Suprapubic skin (tissue), 4 donors: ENCODE results near the gene FAM209B. TPM values are rescaled to one million over a fixed set of nuclear protein-coding genes. Genes with fewer than 3 reads are reported as not detected.

Source experiments
- DNase-seq, 2 donors: peaks; one replicate each; pipeline ENCODE4 v3.0.0-alpha.2; 2019; ENCODE audit warnings: low spot score in 2 of 2
- H3K27ac ChIP-seq: fragments of 200-600 bp; sonication (generic); one replicate; pipeline ENCODE4 v1.5.1; 2019
- H3K27me3 ChIP-seq: fragments of 200-600 bp; sonication (generic); one replicate; pipeline ENCODE4 v1.5.1; 2019
- H3K36me3 ChIP-seq: fragments of 200-600 bp; sonication (generic); one replicate; pipeline ENCODE4 v1.5.1; 2019
- H3K4me1 ChIP-seq: fragments of 200-600 bp; sonication (generic); one replicate; pipeline ENCODE4 v1.5.1; 2019
- H3K4me3 ChIP-seq: fragments of 200-600 bp; sonication (generic); one replicate; pipeline ENCODE4 v1.5.1; 2019; ENCODE audit warnings: mild to moderate bottlenecking
- H3K9me3 ChIP-seq: fragments of 200-600 bp; sonication (generic); one replicate; pipeline ENCODE4 v1.5.1; 2019
- EP300 ChIP-seq: sonication (generic); formaldehyde crosslinking; IDR thresholded peaks from one replicate; pipeline ENCODE4 v1.6.1; 2017; ENCODE audit warnings: antibody characterized with exemption
- POLR2A ChIP-seq, 2 donors: fragments of 450-650 bp; IDR thresholded peaks; one replicate each; pipeline ENCODE4 v1.6.1; 2017; ENCODE audit warnings: antibody characterized with exemption in 2 of 2, mild to moderate bottlenecking in 2 of 2, moderate library complexity in 2 of 2
- POLR2AphosphoS5 ChIP-seq, 3 donors: sonication (generic); formaldehyde crosslinking; IDR thresholded peaks; one replicate each; pipeline ENCODE4 v1.6.1; 2017; ENCODE audit warnings: antibody characterized with exemption in 3 of 3
- WGBS: methylation state at CpG from one replicate; pipeline ENCODE4 v1.1.5; 2018; 5-methylcytosine and 5-hydroxymethylcytosine counted together
- total RNA-seq, 4 donors: library from RNA; depleted of rRNA; stranded (reverse); fragments of >200 nt; gene quantifications; one replicate each; pipeline ENCODE4 v1.1.0, GENCODE V29; 2016
- TF ChIP-seq, protein P1 (sequence below), 2 donors: fragments of 200-600 bp in 1 of 2; fragments of 450-650 bp in 1 of 2; sonication (generic) in 1 of 2; IDR thresholded peaks; one replicate each; pipeline ENCODE4 v1.5.1; 2016 to 2019; ENCODE audit warnings: antibody characterized with exemption in 2 of 2, mild to moderate bottlenecking in 1 of 2, moderate library complexity in 1 of 2

Gene FAM209B
- total RNA-seq, 4 donors from 2014 or later = 2.5 TPM; not detected in 3

DNA sequence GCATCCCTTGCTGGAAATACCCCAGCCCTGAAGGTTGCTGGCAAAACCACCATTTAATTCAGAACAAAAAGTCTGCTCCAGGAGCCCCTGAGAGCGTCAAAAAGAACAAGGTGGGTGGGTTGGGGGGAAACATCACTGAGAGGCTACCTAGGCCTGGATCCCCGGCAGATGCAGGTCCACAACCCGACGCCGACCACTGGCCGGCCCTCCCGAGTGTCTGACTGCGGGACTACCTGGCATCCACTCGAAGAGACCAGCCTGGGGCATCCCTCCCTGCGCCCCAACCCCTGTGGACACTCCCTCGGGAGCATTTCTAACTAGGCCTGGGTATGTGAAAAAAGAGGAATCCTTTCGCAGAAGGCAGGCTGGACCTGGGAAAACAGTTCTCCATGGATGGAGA, 47.2 kb downstream of the FAM209B start:
- WGBS = 92% methylated on average over 12 of the region's 12 CpGs
- no peak overlapping the region for H3K27ac ChIP-seq
- no peak for TF ChIP-seq POLR2AphosphoS5 (IDR thresholded peaks at IDR 0.05)
- TF ChIP-seq, protein P1, sequence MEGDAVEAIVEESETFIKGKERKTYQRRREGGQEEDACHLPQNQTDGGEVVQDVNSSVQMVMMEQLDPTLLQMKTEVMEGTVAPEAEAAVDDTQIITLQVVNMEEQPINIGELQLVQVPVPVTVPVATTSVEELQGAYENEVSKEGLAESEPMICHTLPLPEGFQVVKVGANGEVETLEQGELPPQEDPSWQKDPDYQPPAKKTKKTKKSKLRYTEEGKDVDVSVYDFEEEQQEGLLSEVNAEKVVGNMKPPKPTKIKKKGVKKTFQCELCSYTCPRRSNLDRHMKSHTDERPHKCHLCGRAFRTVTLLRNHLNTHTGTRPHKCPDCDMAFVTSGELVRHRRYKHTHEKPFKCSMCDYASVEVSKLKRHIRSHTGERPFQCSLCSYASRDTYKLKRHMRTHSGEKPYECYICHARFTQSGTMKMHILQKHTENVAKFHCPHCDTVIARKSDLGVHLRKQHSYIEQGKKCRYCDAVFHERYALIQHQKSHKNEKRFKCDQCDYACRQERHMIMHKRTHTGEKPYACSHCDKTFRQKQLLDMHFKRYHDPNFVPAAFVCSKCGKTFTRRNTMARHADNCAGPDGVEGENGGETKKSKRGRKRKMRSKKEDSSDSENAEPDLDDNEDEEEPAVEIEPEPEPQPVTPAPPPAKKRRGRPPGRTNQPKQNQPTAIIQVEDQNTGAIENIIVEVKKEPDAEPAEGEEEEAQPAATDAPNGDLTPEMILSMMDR (IDR thresholded peaks at IDR 0.05) = no peak
- no peak for TF ChIP-seq POLR2A (IDR thresholded peaks at IDR 0.05)
- TF ChIP-seq EP300 = no peak

DNA sequence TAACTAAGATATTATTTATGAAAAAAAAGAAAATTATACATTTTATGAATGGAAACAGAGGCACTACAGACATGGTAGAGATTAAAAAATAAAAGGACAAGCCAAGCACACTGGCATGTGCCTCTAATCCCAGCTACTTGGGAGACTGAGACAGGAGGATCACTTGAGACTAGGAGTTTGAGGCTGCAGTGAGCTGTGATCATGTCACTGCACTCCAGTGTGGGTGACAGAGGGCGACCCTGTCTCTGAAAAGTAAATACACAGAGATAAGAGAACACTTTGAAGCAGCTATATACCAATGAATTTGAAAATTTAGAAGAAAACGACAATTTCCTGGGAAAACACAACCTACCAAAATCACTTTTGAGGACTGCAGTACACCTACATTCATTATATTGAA, 48.7 kb downstream of the FAM209B start:
- Histone ChIP-seq H3K27ac (no peak overlapping the region), H3K4me1 (no peaks in the 10 kb centered on the region), H3K9me3 (no peaks in the 10 kb centered on the region), H3K27me3 (no peaks in the 10 kb centered on the region), H3K36me3 (no peaks in the 10 kb centered on the region), H3K4me3 (no peak overlapping the region)
- TF ChIP-seq POLR2A (IDR thresholded peaks at IDR 0.05) = no peak
- TF ChIP-seq, protein P1 (IDR thresholded peaks at IDR 0.05) = no peak
- TF ChIP-seq POLR2AphosphoS5 (IDR thresholded peaks at IDR 0.05) = no peak
- no peak for TF ChIP-seq EP300
- no peak for DNase-seq
- 70% methylated on average over 2 of the region's 2 CpGs for WGBS

More for the DNA sequence above, 47.2 kb downstream of the FAM209B start:
- Histone ChIP-seq H3K27me3 (no peaks in the 10 kb centered on the region), H3K4me3 (no peak overlapping the region), H3K9me3 (no peaks in the 10 kb centered on the region), H3K36me3 (no peaks in the 10 kb centered on the region), H3K4me1 (peaks cover 4% of the 10 kb centered on the region)
- DNase-seq = no peak

DNA sequence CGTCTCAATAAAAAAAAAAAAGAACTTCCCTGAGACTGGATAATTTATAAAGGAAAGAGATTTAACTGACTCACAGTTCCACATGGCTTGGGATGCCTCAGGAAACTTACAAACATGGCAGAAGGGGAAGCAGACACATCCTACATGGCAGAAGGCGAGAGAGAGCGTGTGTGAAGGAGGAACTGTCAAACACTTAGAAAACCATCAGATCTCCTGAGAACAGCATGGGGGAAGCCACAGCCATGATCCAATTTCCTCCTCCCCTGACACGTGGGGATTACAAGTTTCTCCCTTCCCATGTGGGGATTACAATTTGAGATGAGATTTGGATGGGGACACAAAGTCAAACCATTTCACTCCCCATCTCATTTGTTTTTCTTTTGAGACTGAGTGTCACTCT, 49.5 kb downstream of the FAM209B start:
- no peak for DNase-seq
- Histone ChIP-seq H3K27ac (no peak overlapping the region), H3K9me3 (no peaks in the 10 kb centered on the region), H3K27me3 (no peaks in the 10 kb centered on the region), H3K4me3 (no peak overlapping the region), H3K4me1 (peaks cover 5% of the 10 kb centered on the region), H3K36me3 (no peaks in the 10 kb centered on the region)
- 53% methylated on average over 4 of the region's 4 CpGs for WGBS
- TF ChIP-seq POLR2A (IDR thresholded peaks at IDR 0.05) (no peak), POLR2AphosphoS5 (IDR thresholded peaks at IDR 0.05) (no peak), EP300 (no peak)
- TF ChIP-seq, protein P1 (IDR thresholded peaks at IDR 0.05) = no peak

DNA sequence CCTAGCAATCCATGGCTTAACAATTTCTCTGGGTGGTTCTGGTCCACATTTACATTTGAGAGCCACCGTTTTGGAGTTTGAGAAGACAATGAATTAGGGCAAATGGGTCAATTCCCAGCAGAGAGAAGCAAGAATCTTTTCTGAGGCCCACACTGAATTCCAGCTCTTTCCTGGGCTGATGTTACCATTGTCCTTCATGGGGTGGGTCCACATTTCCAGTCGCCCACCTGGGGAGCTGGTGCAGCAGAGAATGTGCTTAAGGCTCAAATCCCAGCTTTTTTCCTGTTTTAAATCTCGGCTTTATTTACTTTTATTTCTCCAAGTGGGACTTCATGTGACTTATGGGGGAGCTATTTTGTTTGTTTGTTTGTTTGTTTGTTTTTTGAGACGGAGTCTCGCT, 51.9 kb downstream of the FAM209B start:
- H3K4me1 ChIP-seq = peaks cover 11% of the 10 kb centered on the region
- TF ChIP-seq EP300 (no peak), POLR2A (IDR thresholded peaks at IDR 0.05) (no peak), POLR2AphosphoS5 (IDR thresholded peaks at IDR 0.05) (no peak)
- TF ChIP-seq, protein P1 (IDR thresholded peaks at IDR 0.05) = no peak
- H3K27ac ChIP-seq = no peak overlapping the region
- no peaks in the 10 kb centered on the region for H3K36me3 ChIP-seq
- no peak for DNase-seq
- WGBS = 86% methylated on average over 5 of the region's 5 CpGs
- no peak overlapping the region for H3K4me3 ChIP-seq
- H3K9me3 ChIP-seq = no peaks in the 10 kb centered on the region
- no peaks in the 10 kb centered on the region for H3K27me3 ChIP-seq

Other genes starting within 250 kb of the FAM209B start
- 10 to 100 TPM; 44.0 to 75.3 (median 58.4) TPM for gene FAM210B, start 174.3 kb upstream of the FAM209B start, total RNA-seq
- gene AURKA, start 141.0 kb upstream of the FAM209B start, total RNA-seq = 1 to 10 TPM; 2.1 to 5.7 (median 2.5) TPM
- 10 to 100 TPM; 28.6 to 38.3 (median 31.2) TPM for gene CSTF1, start 140.6 kb upstream of the FAM209B start, total RNA-seq
- gene CASS4, start 121.0 kb upstream of the FAM209B start, total RNA-seq = 1 to 10 TPM in 1 of 4 donors, under 1 TPM in 3; 0.42 to 1.9 (median 0.66) TPM
- gene RTF2, start 64.6 kb upstream of the FAM209B start, total RNA-seq = 10 to 100 TPM; 42.9 to 57.0 (median 47.0) TPM
- gene FAM209A, start 8.5 kb upstream of the FAM209B start, total RNA-seq = 1 to 10 TPM in 2 of 4 donors, not detected in 2; 1.8 to 2.1 TPM
- gene TFAP2C, start 96.1 kb downstream of the FAM209B start, total RNA-seq = 100 to 1,000 TPM in 1 of 4 donors, 10 to 100 TPM in 3; 79.0 to 100 (median 88.6) TPM